Measurements from ENCODE around the gene OR1J1.

OR1J1 gene

GRCh38 chr9:122477826-122478225 is at the start of gene OR1J1:
Gene OR1J1, minus strand, starts transcription at chr9:122477926. Its CDS starts 0 bp downstream, at chr9:122477926.
- DNase-seq (ENCODE audit: low spot score) = no peak

- no peak for DNase-seq (ENCODE audit: low spot score)
Observed at GRCh38 chr9:122527193-122527592, 49.5 kb upstream of the OR1J1 start, which contains the start of gene OR1N1. Gene OR1N1, minus strand, starts transcription at chr9:122527293. Its CDS starts 0 bp downstream, at chr9:122527293.

GRCh38 chr9:122526602-122527001 is 48.9 kb upstream of the OR1J1 start:
- no peak for DNase-seq (ENCODE audit: low spot score)

- DNase-seq (ENCODE audit: low spot score) = no peak
Observed at GRCh38 chr9:122519376-122519775, 41.6 kb upstream of the OR1J1 start.

- DNase-seq (ENCODE audit: low spot score) = no peak
Observed at GRCh38 chr9:122518841-122519240, 41.1 kb upstream of the OR1J1 start, which contains the start of gene OR1J4. Gene OR1J4, plus strand, starts transcription at chr9:122519141. Its CDS starts 0 bp downstream, at chr9:122519141.

- DNase-seq (ENCODE audit: low spot score) = no peak
Observed at GRCh38 chr9:122518226-122518625, 40.5 kb upstream of the OR1J1 start.

GRCh38 chr9:122510502-122510901 is 32.8 kb upstream of the OR1J1 start, which contains the start of gene OR1J2:
Gene OR1J2, plus strand, starts transcription at chr9:122510802. Its CDS starts 0 bp downstream, at chr9:122510802.
- no peak for DNase-seq (ENCODE audit: low spot score)

- DNase-seq (ENCODE audit: low spot score) = no peak
Observed at GRCh38 chr9:122506964-122507363, 29.2 kb upstream of the OR1J1 start.

GRCh38 chr9:122498883-122499288 is 21.2 kb upstream of the OR1J1 start:
- DNase-seq (ENCODE audit: low spot score) = peak; percentile 71

- no peak for DNase-seq (ENCODE audit: low spot score)
Observed at GRCh38 chr9:122479062-122479461, 1.3 kb upstream of the OR1J1 start.

- no peak for DNase-seq (ENCODE audit: low spot score)
Observed at GRCh38 chr9:122477346-122477745, 380 bp downstream of the OR1J1 start.

GRCh38 chr9:122475717-122476116 is 2.0 kb downstream of the OR1J1 start:
- DNase-seq (ENCODE audit: low spot score) = no peak

- no peak for DNase-seq (ENCODE audit: low spot score)
Observed at GRCh38 chr9:122474561-122474960, 3.2 kb downstream of the OR1J1 start.

GRCh38 chr9:122468735-122469134 is 9.0 kb downstream of the OR1J1 start:
- peak; percentile 82 for DNase-seq (ENCODE audit: low spot score)

GRCh38 chr9:122466456-122466855 is 11.3 kb downstream of the OR1J1 start:
- no peak for DNase-seq (ENCODE audit: low spot score)

- peak; percentile 85 for DNase-seq (ENCODE audit: low spot score)
Observed at GRCh38 chr9:122464633-122465567, 12.8 kb downstream of the OR1J1 start.

GRCh38 chr9:122463828-122464632 is 13.7 kb downstream of the OR1J1 start:
- no peak for DNase-seq (ENCODE audit: low spot score)

- DNase-seq (ENCODE audit: low spot score) = no peak
Observed at GRCh38 chr9:122457787-122458186, 19.9 kb downstream of the OR1J1 start.

GRCh38 chr9:122456123-122456522 is 21.6 kb downstream of the OR1J1 start:
- DNase-seq (ENCODE audit: low spot score) = no peak

GRCh38 chr9:122453677-122454135 is 24.0 kb downstream of the OR1J1 start:
- no peak for DNase-seq (ENCODE audit: low spot score)

GRCh38 chr9:122446819-122447484 is 30.8 kb downstream of the OR1J1 start:
- DNase-seq (ENCODE audit: low spot score) = no peak
